ENCODE results near the gene IFNG-AS1.

The IFNG-AS1 gene

GRCh38 chr12:67996347-67996746 is 7.1 kb downstream of the IFNG-AS1 start:
- no peak for DNase-seq

- no peak for DNase-seq
Measured at GRCh38 chr12:67998379-67998778, 9.1 kb downstream of the IFNG-AS1 start.

GRCh38 chr12:67999244-67999643 is 10.0 kb downstream of the IFNG-AS1 start:
- no peak for DNase-seq

- peak; percentile 43 for DNase-seq
Measured at GRCh38 chr12:68001486-68002466, 12.5 kb downstream of the IFNG-AS1 start.

- no peak for DNase-seq
Measured at GRCh38 chr12:68003777-68004176, 14.5 kb downstream of the IFNG-AS1 start.

- no peak for DNase-seq
Measured at GRCh38 chr12:68007033-68007432, 17.8 kb downstream of the IFNG-AS1 start.

- DNase-seq, result no peak
Measured at GRCh38 chr12:68007466-68007865, 18.2 kb downstream of the IFNG-AS1 start.

- no peak for DNase-seq
Measured at GRCh38 chr12:68011206-68011881, 22.1 kb downstream of the IFNG-AS1 start.

GRCh38 chr12:68011882-68012207 is 22.6 kb downstream of the IFNG-AS1 start:
- DNase-seq, result no peak

- no peak for DNase-seq
Measured at GRCh38 chr12:68012712-68013111, 23.5 kb downstream of the IFNG-AS1 start.

- DNase-seq, result no peak
Measured at GRCh38 chr12:68013181-68013580, 23.9 kb downstream of the IFNG-AS1 start.

GRCh38 chr12:68016136-68016535 is 26.9 kb downstream of the IFNG-AS1 start:
- DNase-seq, result no peak

GRCh38 chr12:68018315-68018714 is 29.1 kb downstream of the IFNG-AS1 start:
- peak; percentile 33 for DNase-seq

- DNase-seq, result no peak
Measured at GRCh38 chr12:68020049-68020448, 30.8 kb downstream of the IFNG-AS1 start.

GRCh38 chr12:68020699-68021098 is 31.5 kb downstream of the IFNG-AS1 start:
- no peak for DNase-seq

- DNase-seq, result peak; percentile 28
Measured at GRCh38 chr12:68028647-68029046, 39.4 kb downstream of the IFNG-AS1 start.

GRCh38 chr12:68030248-68030647 is 41.0 kb downstream of the IFNG-AS1 start:
- no peak for DNase-seq

GRCh38 chr12:68031174-68031573 is 41.9 kb downstream of the IFNG-AS1 start:
- DNase-seq, result no peak

- DNase-seq, result peak; percentile 40
Measured at GRCh38 chr12:68031881-68032739, 42.9 kb downstream of the IFNG-AS1 start.

GRCh38 chr12:68034567-68034966 is 45.3 kb downstream of the IFNG-AS1 start:
- DNase-seq, result no peak

GRCh38 chr12:68036642-68037041 is 47.4 kb downstream of the IFNG-AS1 start:
- DNase-seq, result no peak

GRCh38 chr12:68037616-68038255 is 48.5 kb downstream of the IFNG-AS1 start:
- peak; percentile 55 for DNase-seq

GRCh38 chr12:68038650-68039049 is 49.4 kb downstream of the IFNG-AS1 start:
- DNase-seq, result no peak

Data from activated CD4-positive, alpha-beta T cell treated with anti-CD3 and anti-CD28 coated beads, Interleukin-10, Interleukin-2, amounts not matched to agents 100 ng/mL and 50 ng/mL, durations not matched to agents 16 hours and 8 hours (primary cell).